Hematopoietic multipotent progenitor cell treated with erythropoietin and hydrocortisone succinate and interleukin-3 and kit ligand, for 8 days (in vitro differentiated cells): ENCODE data around the gene PMVK.

Source experiments
- DNase-seq: peaks from one replicate; pipeline ENCODE4 v3.0.0-alpha.2; 2015

PMVK gene

GRCh38 chr1:154945160-154945961, 8.8 kb upstream of the PMVK start:
- DNase-seq = no peak

GRCh38 chr1:154944401-154945159, 8.1 kb upstream of the PMVK start:
- no peak for DNase-seq

- peak; percentile 43 for DNase-seq
Observed at GRCh38 chr1:154943649-154944400, 7.3 kb upstream of the PMVK start.

- DNase-seq = no peak
Observed at GRCh38 chr1:154941333-154942013, 5.0 kb upstream of the PMVK start.

GRCh38 chr1:154940651-154941194, 4.2 kb upstream of the PMVK start:
- peak; percentile 52 for DNase-seq

GRCh38 chr1:154940213-154940560, 3.7 kb upstream of the PMVK start:
- DNase-seq = no peak

- no peak for DNase-seq
Observed at GRCh38 chr1:154938604-154939399, 2.3 kb upstream of the PMVK start.

GRCh38 chr1:154937988-154938386, 1.5 kb upstream of the PMVK start:
- DNase-seq = no peak

- DNase-seq = peak; percentile 92
Observed at GRCh38 chr1:154937085-154937987, 817 bp upstream of the PMVK start.

GRCh38 chr1:154935749-154936554, 567 bp downstream of the PMVK start:
- no peak for DNase-seq

GRCh38 chr1:154934358-154934948, 2.1 kb downstream of the PMVK start:
- no peak for DNase-seq

GRCh38 chr1:154931940-154932487, 4.5 kb downstream of the PMVK start:
- no peak for DNase-seq

GRCh38 chr1:154926201-154926600, 10.3 kb downstream of the PMVK start:
- DNase-seq = no peak

GRCh38 chr1:154925335-154926170, 11.0 kb downstream of the PMVK start:
- no peak for DNase-seq

GRCh38 chr1:154923695-154924094, 12.8 kb downstream of the PMVK start:
- no peak for DNase-seq

- DNase-seq = no peak
Observed at GRCh38 chr1:154913273-154913672, 23.2 kb downstream of the PMVK start.

- DNase-seq = no peak
Observed at GRCh38 chr1:154912755-154913154, 23.8 kb downstream of the PMVK start.
